BLaER1 treated with 17β-estradiol and CSF1 and Interleukin-3, amounts not matched to agents 10 nM and 100 nM (cell line): Measurements from ENCODE around the gene NUDT4.

Source experiments
- H3K27ac ChIP-seq, 11 experiments: shearing (Covaris generic); formaldehyde crosslinking; 2 replicates each; pipeline ENCODE4 v1.8.1; 2022
- H3K27me3 ChIP-seq, 11 experiments: shearing (Covaris generic); formaldehyde crosslinking; 2 replicates each; pipeline ENCODE4 v1.8.1; 2022
- H3K36me3 ChIP-seq, 11 experiments: shearing (Covaris generic); formaldehyde crosslinking; 2 replicates each; pipeline ENCODE4 v1.8.1; 2022
- H3K4me1 ChIP-seq, 10 experiments: shearing (Covaris generic); formaldehyde crosslinking; 2 replicates each; pipeline ENCODE4 v1.8.1; 2022
- H3K4me2 ChIP-seq, 11 experiments: shearing (Covaris generic); formaldehyde crosslinking; 2 replicates each; pipeline ENCODE4 v1.8.1; 2022
- H3K4me3 ChIP-seq, 10 experiments: shearing (Covaris generic); formaldehyde crosslinking; 2 replicates each; pipeline ENCODE4 v1.8.1; 2022
- H3K9ac ChIP-seq, 11 experiments: shearing (Covaris generic); formaldehyde crosslinking; 2 replicates each; pipeline ENCODE4 v1.8.1; 2022
- H3K9me3 ChIP-seq, 11 experiments: shearing (Covaris generic); formaldehyde crosslinking; replicated peaks in 1 of 11; 2 replicates each; pipeline ENCODE4 v1.8.1; 2022
- H4K20me1 ChIP-seq, 11 experiments: shearing (Covaris generic); formaldehyde crosslinking; 2 replicates each; pipeline ENCODE4 v1.8.1; 2022
- Cebpa-rat ChIP-seq, 11 experiments: shearing (Covaris generic); IDR thresholded peaks; 2 replicates each; pipeline ENCODE4 v1.8.1; 2022

NUDT4 gene

GRCh38 chr12:93451423-93452158 is 73.9 kb downstream of the NUDT4 start:
- peaks cover 5 to 21% (median 9%) of the 10 kb centered on the region in 11 experiments; a peak in 14 of 22 replicates for H3K9me3 ChIP-seq
- H3K27me3 ChIP-seq, result no peaks in the 10 kb centered on the region
- no peaks in the 10 kb centered on the region for H3K36me3 ChIP-seq
- H3K27ac ChIP-seq, result no peak overlapping the region
- H3K4me3 ChIP-seq, result no peak overlapping the region
- no peaks in the 10 kb centered on the region for H4K20me1 ChIP-seq
- TF ChIP-seq Cebpa-rat (IDR thresholded peaks at IDR 0.05), result no peak
- H3K4me2 ChIP-seq, result no peak overlapping the region
- H3K9ac ChIP-seq, result no peak overlapping the region
- peaks cover 15 to 24% (median 18%) of the 10 kb centered on the region in 10 experiments for H3K4me1 ChIP-seq

GRCh38 chr12:93453633-93454032 is 75.9 kb downstream of the NUDT4 start:
- Histone ChIP-seq H3K9me3 (peaks cover 5 to 21% (median 9%) of the 10 kb centered on the region in 11 experiments; a peak in 14 of 22 replicates), H3K4me1 (peaks cover 4 to 16% (median 14%) of the 10 kb centered on the region in 10 experiments), H3K36me3 (no peaks in the 10 kb centered on the region), H3K9ac (no peak overlapping the region), H3K4me3 (no peak overlapping the region), H3K27ac (no peak overlapping the region), H3K4me2 (no peak overlapping the region), H3K27me3 (no peaks in the 10 kb centered on the region), H4K20me1 (no peaks in the 10 kb centered on the region)
- TF ChIP-seq Cebpa-rat (IDR thresholded peaks at IDR 0.05), result no peak

GRCh38 chr12:93456077-93456476 is 78.4 kb downstream of the NUDT4 start:
- no peaks in the 10 kb centered on the region for H3K36me3 ChIP-seq
- H3K9ac ChIP-seq, result no peak overlapping the region
- H3K27me3 ChIP-seq, result no peaks in the 10 kb centered on the region
- H3K27ac ChIP-seq, result no peak overlapping the region
- no peak overlapping the region for H3K4me2 ChIP-seq
- no peak overlapping the region for H3K4me3 ChIP-seq
- no peak for TF ChIP-seq Cebpa-rat (IDR thresholded peaks at IDR 0.05)
- no peaks in the 10 kb centered on the region for H4K20me1 ChIP-seq
- H3K4me1 ChIP-seq, result peaks cover 0 to 16% (median 4%) of the 10 kb centered on the region in 10 experiments; a peak in 9 of 20 replicates
- H3K9me3 ChIP-seq, result peaks cover 3 to 15% (median 5%) of the 10 kb centered on the region in 11 experiments; a peak in 14 of 22 replicates
